GM18505 (cell line): ENCODE measurements around the gene DISP2.
A peak's percentile ranks its signal among the peaks of the same experiment; 100 is the strongest.

Source experiments
- ATAC-seq: cut with Tn5 transposase; IDR thresholded peaks from one replicate; pipeline ENCODE4 v1.9.1; 2021; ENCODE audit not compliant: unreplicated experiment
- POLR2A ChIP-seq: IDR thresholded peaks from 4 replicates; pipeline ENCODE4 v1.6.1; 2011; ENCODE audit warnings: borderline replicate concordance; ENCODE audit not compliant: insufficient read depth, insufficient read length; ENCODE audit errors: extremely low read depth

Gene DISP2

GRCh38 chr15:40412095-40412759 lies 54.2 kb downstream of the DISP2 start:
- no peak for TF ChIP-seq POLR2A
- no peak for ATAC-seq

DNA sequence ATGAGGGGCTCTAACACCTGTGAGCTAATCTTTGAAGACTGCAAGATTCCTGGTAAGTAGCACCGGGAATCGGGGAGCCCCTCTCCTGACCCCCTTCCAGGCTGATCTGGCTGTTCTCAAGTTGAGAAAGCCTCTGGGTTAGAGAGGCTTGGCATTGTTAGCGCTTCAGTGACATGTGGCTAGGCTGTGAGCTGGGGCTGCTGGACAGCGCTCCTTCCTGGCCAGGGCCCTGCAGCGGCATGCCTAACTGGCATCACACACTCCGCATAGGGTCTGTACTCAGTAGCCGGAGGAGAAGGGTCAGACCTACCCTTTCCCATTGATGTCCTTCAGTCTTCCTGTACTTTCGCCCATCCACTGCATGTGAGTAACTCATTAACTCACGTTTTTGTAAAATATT lies 55.0 kb downstream of the DISP2 start:
- TF ChIP-seq POLR2A: no peak
- ATAC-seq: no peak

DNA sequence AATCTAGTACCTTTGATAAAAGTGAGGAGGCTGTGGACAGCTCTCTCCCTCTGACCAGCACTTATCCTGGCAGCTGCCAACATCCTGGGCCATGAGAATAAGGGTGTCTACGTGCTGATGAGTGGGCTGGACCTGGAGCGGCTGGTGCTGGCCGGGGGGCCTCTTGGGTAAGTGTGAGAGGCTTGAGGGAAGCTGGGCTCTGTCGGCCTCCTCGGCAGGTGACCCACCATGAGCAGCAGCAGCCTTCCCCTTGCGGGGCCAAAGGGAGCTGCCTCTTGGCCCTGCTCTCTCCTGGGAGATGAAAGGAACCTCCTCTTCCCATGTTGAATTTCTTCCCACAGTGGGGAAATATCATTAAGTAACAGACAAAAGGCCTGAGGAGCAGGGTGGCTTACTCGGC lies 56.8 kb downstream of the DISP2 start:
- TF ChIP-seq POLR2A: no peak
- ATAC-seq: no peak

DNA sequence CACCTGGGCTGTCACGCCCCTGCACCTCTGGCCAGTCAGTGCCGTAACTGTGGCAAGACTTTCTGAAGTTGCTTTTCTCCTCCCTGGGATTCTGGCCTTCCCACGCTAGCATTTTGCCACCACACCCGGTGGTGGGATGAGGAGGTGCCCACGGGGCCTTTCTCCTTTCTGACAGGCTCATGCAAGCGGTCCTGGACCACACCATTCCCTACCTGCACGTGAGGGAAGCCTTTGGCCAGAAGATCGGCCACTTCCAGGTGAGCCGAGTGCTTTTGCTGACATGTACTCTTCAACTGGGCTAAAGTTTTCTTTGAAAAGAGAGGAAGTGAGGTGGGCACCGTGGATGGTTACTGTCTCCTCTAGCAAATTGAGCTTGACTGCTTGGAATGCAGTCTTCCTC lies 57.2 kb downstream of the DISP2 start:
- no peak for ATAC-seq
- no peak for TF ChIP-seq POLR2A

DNA sequence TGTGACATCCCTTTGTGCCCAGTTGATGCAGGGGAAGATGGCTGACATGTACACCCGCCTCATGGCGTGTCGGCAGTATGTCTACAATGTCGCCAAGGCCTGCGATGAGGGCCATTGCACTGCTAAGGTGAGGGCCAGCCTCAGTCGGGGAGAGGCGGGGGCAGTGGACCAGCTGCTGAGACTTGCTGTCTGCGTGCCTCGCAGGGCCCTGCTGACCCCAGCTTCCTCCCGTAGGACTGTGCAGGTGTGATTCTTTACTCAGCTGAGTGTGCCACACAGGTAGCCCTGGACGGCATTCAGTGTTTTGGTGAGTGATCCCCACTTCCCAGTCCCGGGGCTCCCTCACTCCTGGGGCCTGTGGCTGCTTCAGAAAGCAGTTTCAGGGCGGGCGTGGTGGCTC lies 58.0 kb downstream of the DISP2 start:
- no peak for ATAC-seq
- no peak for TF ChIP-seq POLR2A

- ATAC-seq: no peak
- no peak for TF ChIP-seq POLR2A
These were observed 60.1 kb downstream of the DISP2 start for GRCh38 chr15:40418126-40418525.

GRCh38 chr15:40420071-40420713 lies 62.2 kb downstream of the DISP2 start:
- ATAC-seq: no peak

GRCh38 chr15:40420793-40421192 lies 62.8 kb downstream of the DISP2 start:
- no peak for ATAC-seq
- TF ChIP-seq POLR2A: no peak

More at GRCh38 chr15:40420071-40420713, 62.2 kb downstream of the DISP2 start:
- TF ChIP-seq POLR2A: no peak

DNA sequence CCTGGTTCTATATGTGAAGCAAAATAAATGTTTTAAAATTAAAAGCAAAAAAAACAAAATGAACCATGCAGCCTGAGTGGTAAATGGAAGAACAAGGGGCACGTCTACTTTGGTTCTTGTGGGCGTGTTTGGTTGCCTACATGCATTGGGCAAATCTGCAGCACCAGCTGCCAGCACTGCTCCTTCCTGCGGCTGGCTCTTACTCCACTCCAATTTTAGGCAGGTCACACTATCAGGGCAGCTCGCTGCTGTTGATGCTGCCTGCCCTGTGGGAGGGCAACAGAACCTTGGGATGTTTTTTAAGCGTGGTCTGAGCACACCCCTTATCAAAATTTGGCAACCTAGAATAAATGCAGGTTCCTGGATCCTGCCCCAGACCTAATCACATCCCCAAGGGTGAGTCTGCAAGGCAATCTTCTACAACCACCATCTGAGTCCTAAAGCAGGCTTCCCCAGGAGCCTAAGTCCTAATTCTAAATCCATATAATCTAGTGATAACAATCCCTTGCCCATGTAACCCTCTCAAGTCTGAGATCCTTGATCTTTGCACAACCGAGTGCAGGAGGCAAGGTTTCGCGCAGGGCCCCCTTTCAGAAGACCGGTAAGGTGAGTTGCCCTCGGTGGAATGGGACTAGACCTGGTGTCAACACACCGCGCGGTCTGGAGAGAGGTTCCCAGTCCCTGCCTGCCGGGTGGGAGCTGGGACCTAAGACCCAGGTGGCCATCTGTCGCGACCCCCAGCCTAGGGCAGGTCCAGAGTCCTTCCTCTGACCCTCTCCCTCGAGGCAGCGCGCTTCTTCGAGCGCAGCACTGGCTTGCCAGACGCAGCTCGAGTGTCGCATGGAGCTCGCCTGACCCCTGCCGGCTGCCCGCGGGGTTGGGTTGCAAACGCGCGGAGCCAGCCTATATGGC lies 63.5 kb downstream of the DISP2 start:
- ATAC-seq: peak; percentile 85
- peak; percentile 24 for TF ChIP-seq POLR2A

DNA sequence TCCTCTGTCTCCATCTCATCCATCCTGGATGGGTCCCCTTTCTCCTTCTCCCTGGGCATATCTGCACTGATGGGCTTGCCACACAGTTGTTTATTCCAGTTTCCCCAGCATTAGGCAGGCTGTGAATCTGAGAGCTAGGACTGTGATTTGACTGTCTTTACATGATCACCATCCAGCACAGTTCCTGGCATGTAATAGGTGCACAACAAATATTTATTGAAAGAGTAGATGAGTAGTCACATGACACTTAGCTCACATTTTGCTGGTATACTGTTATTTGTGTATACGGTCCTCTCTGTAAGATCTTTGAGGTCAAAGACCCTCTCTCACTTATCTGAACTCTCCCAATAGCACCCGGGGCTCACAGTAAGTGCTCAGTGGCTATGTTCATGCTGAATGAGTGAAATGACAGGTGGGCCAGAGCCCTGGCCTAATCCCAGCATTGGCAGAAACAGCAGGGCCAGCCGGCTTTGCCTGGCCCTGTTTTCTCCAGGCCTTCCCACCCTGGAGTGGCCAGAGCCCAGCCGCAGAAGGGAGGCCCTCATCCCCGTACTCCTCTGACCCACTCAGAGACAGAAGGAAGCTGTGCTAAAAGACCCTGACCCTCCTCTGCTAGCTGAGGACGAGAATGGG lies 66.6 kb downstream of the DISP2 start:
- no peak for ATAC-seq
- no peak for TF ChIP-seq POLR2A

- no peak for TF ChIP-seq POLR2A
- no peak for ATAC-seq
These were observed 67.7 kb downstream of the DISP2 start for GRCh38 chr15:40425681-40426080.

DNA sequence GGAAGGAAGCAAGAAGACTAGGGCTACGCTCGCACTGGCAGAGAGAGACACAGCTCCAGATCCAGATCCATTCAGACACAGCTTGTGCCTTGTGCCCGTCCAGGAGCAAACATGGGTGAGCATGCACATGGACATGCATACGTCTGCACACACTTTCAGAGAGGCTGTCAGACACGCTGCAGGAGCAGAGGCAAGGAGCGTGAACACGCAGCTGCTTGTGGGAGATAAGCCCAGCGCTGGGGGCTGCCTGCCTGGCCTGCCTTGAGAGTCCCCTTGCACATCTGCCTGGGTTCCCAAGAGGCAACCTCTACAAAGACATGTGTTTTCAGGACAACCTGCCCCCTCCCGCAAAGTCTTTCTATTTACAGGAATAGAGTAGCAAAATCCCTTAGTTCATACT lies 69.2 kb downstream of the DISP2 start:
- TF ChIP-seq POLR2A: no peak

DNA sequence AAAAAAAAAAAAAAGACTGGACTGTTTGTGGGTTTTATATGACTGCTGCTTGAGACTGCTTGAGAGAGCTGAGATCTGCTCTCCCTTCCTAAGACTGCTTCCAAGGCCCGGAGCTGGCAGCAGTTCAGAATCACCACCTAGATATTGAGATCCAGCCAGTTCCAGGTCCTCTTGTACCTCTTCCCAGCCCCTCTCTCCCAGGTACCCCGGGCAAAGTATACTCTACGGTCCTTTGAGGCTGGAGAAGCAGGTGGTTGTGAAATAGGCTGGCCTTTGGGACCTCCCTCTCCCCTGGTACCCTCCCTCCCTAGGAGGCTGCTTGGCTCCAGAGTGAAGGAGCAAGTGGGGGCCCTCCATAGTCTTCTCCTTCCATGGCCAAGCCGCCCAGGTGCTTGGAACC lies 70.2 kb downstream of the DISP2 start:
- TF ChIP-seq POLR2A: no peak
- no peak for ATAC-seq

More for the DNA sequence above, 69.2 kb downstream of the DISP2 start:
- ATAC-seq: no peak
